A549 (cell line): Measurements from ENCODE around the gene RPH3AL.

Experiments
- BHLHE40 ChIP-seq: IDR thresholded peaks from 2 replicates; pipeline ENCODE4 v1.6.1; 2012; ENCODE audit warnings: low read depth, low read length, inconsistent platforms
- CEBPB ChIP-seq, 2 experiments: fragments of >200 bp in 1 of 2; sonication (Bioruptor Twin) in 1 of 2; formaldehyde crosslinking in 1 of 2; IDR thresholded peaks; 2 replicates each; pipeline ENCODE4 v1.6.1; 2012 to 2016
- CTCF ChIP-seq: fragments of >200 bp; sonication (Bioruptor Twin); formaldehyde crosslinking; IDR thresholded peaks from 3 replicates; pipeline ENCODE4 v1.5.1; 2016
- E2F6 ChIP-seq: IDR thresholded peaks from 2 replicates; pipeline ENCODE4 v1.6.1; 2012; ENCODE audit warnings: low read depth, borderline replicate concordance
- EP300 ChIP-seq, 2 experiments: fragments of >200 bp; sonication (Bioruptor Twin); formaldehyde crosslinking; IDR thresholded peaks; 2 replicates in 1 of 2; 3 replicates in 1 of 2; pipeline ENCODE4 v1.6.1; 2016 to 2017
- HES2 ChIP-seq: fragments of >200 bp; sonication (Bioruptor Twin); formaldehyde crosslinking; IDR thresholded peaks from 2 replicates; pipeline ENCODE4 v1.6.1; 2016
- HOXB13 ChIP-seq: fragments of 250-450 bp; sonication (Bioruptor Pico); IDR thresholded peaks from 2 replicates; pipeline ENCODE4 v1.5.0; 2020; ENCODE audit warnings: low read depth, mild to moderate bottlenecking, moderate library complexity
- MYC ChIP-seq: IDR thresholded peaks from 2 replicates; pipeline ENCODE4 v1.6.1; 2012; ENCODE audit warnings: mild to moderate bottlenecking, inconsistent platforms, low read length, improper control_type of control experiment, borderline replicate concordance
- POLR2A ChIP-seq: IDR thresholded peaks from 2 replicates; pipeline ENCODE4 v1.6.1; 2012; ENCODE audit warnings: mild to moderate bottlenecking, low read length
- RAD21 ChIP-seq, 2 experiments: fragments of >200 bp in 1 of 2; sonication (Bioruptor Twin) in 1 of 2; formaldehyde crosslinking in 1 of 2; IDR thresholded peaks in 1 of 2; conservative IDR thresholded peaks in 1 of 2; 2 replicates in 1 of 2; 3 replicates in 1 of 2; pipeline ENCODE4 v1.6.1; 2012 to 2018; ENCODE audit warnings: inconsistent platforms in 1 of 2
- RCOR1 ChIP-seq: fragments of 150-350 bp; IDR thresholded peaks from 2 replicates; pipeline ENCODE4 v1.6.1; 2014; ENCODE audit warnings: antibody characterized with exemption, low read length, low read depth
- RFX5 ChIP-seq: fragments of 450-650 bp; IDR thresholded peaks from 2 replicates; pipeline ENCODE4 v1.7.1; 2014; ENCODE audit warnings: antibody characterized with exemption, mild to moderate bottlenecking, moderate library complexity
- TP53 ChIP-seq: fragments of 250-450 bp; sonication (Bioruptor Pico); IDR thresholded peaks from 2 replicates; pipeline ENCODE4 v1.5.0; 2021; ENCODE audit warnings: mild to moderate bottlenecking, moderate library complexity
- ZNF302 ChIP-seq: fragments of 250-450 bp; sonication (Bioruptor Pico); IDR thresholded peaks from 2 replicates; pipeline ENCODE4 v1.9.0; 2021; ENCODE audit warnings: inconsistent platforms, mild to moderate bottlenecking, moderate library complexity

GRCh38 chr17:216625-217024, 136.0 kb downstream of the RPH3AL start:
- no peak for TF ChIP-seq CTCF
- no peak for TF ChIP-seq HOXB13
- TF ChIP-seq POLR2A: no peak
- no peak for TF ChIP-seq MYC
- no peak for TF ChIP-seq RFX5
- TF ChIP-seq EP300 (IDR thresholded peaks at IDR 0.05): no peak
- no peak for TF ChIP-seq CEBPB (IDR thresholded peaks at IDR 0.05)
- no peak for TF ChIP-seq TP53
- no peak for TF ChIP-seq RCOR1
- TF ChIP-seq BHLHE40: no peak
- TF ChIP-seq RAD21 (conservative IDR thresholded peaks at IDR 0.05 in 1 of 2, IDR thresholded peaks at IDR 0.05 in 1 of 2): no peak
- no peak for TF ChIP-seq E2F6
- no peak for TF ChIP-seq HES2
- TF ChIP-seq ZNF302: no peak
